Fibroblast of mammary gland (primary cell): ENCODE data around the gene LZTR1.

Experiments
- DNase-seq: peaks from one replicate; pipeline ENCODE4 v3.0.0-alpha.2; 2010; ENCODE audit warnings: low read depth
- H3K4me3 ChIP-seq: 2 replicates; pipeline ENCODE4 v1.5.1; 2011; ENCODE audit warnings: low read depth, mild to moderate bottlenecking, low read length, moderate library complexity; ENCODE audit not compliant: control insufficient read depth
- CTCF ChIP-seq: conservative IDR thresholded peaks from 2 replicates; pipeline ENCODE4 v1.5.1; 2011; ENCODE audit warnings: low read depth, low read length, inconsistent platforms; ENCODE audit not compliant: control insufficient read depth, insufficient read depth

The LZTR1 gene

GRCh38 chr22:20991252-20992055 is 9.4 kb downstream of the LZTR1 start:
- no peak overlapping the region for H3K4me3 ChIP-seq
- no peak for DNase-seq
- no peak for TF ChIP-seq CTCF

GRCh38 chr22:20992056-20992442 is 10.0 kb downstream of the LZTR1 start:
- TF ChIP-seq CTCF = no peak
- H3K4me3 ChIP-seq = no peak overlapping the region
- no peak for DNase-seq

- TF ChIP-seq CTCF = no peak
- no peak overlapping the region for H3K4me3 ChIP-seq
- no peak for DNase-seq
These were observed 10.6 kb downstream of the LZTR1 start for GRCh38 chr22:20992456-20993303.

GRCh38 chr22:20993304-20994127 is 11.4 kb downstream of the LZTR1 start:
- no peak for DNase-seq
- H3K4me3 ChIP-seq = no peak overlapping the region
- no peak for TF ChIP-seq CTCF

- no peak for DNase-seq
- no peak overlapping the region for H3K4me3 ChIP-seq
- TF ChIP-seq CTCF = no peak
These were observed 12.2 kb downstream of the LZTR1 start for GRCh38 chr22:20994128-20994901.

- TF ChIP-seq CTCF = no peak
- no peak for DNase-seq
- no peak overlapping the region for H3K4me3 ChIP-seq
These were observed 12.8 kb downstream of the LZTR1 start for GRCh38 chr22:20994902-20995241.
